HG03342 (cell line): ENCODE measurements around the gene DCAF10.
"Not testable (repeated sequence)": the region's sequence is repeated elsewhere in the genome, so short reads cannot be mapped to it uniquely, and the experiment has no call there.

Experiments
- ATAC-seq: cut with Tn5 transposase; IDR thresholded peaks from one replicate; pipeline ENCODE4 v1.9.1; 2021; ENCODE audit warnings: mild to moderate bottlenecking, moderate library complexity; ENCODE audit not compliant: unreplicated experiment

The DCAF10 gene

GRCh38 chr9:37859043-37859442 lies 58.4 kb downstream of the DCAF10 start:
- ATAC-seq = no peak

- ATAC-seq = no peak
Observed at GRCh38 chr9:37862530-37862929, 61.9 kb downstream of the DCAF10 start.

- ATAC-seq = no peak
Observed at GRCh38 chr9:37870081-37870798, 69.6 kb downstream of the DCAF10 start.

- ATAC-seq = no peak
Observed at GRCh38 chr9:37870799-37871176, 70.2 kb downstream of the DCAF10 start.

- no peak for ATAC-seq
Observed at GRCh38 chr9:37873955-37874354, 73.4 kb downstream of the DCAF10 start.

GRCh38 chr9:37876376-37876775 lies 75.8 kb downstream of the DCAF10 start:
- ATAC-seq = no peak

GRCh38 chr9:37880916-37881479 lies 80.4 kb downstream of the DCAF10 start:
- no peak for ATAC-seq

GRCh38 chr9:37887977-37888583 lies 87.5 kb downstream of the DCAF10 start:
- ATAC-seq = not testable (repeated sequence)

- no peak for ATAC-seq
Observed at GRCh38 chr9:37889536-37889935, 88.9 kb downstream of the DCAF10 start.

GRCh38 chr9:37891042-37891441 lies 90.4 kb downstream of the DCAF10 start:
- ATAC-seq = not testable (repeated sequence)

GRCh38 chr9:37892063-37892462 lies 91.5 kb downstream of the DCAF10 start:
- ATAC-seq = no peak

GRCh38 chr9:37897665-37898064 lies 97.1 kb downstream of the DCAF10 start:
- ATAC-seq = no peak

- no peak for ATAC-seq
Observed at GRCh38 chr9:37899041-37899440, 98.4 kb downstream of the DCAF10 start.

- no peak for ATAC-seq
Observed at GRCh38 chr9:37902131-37902530, 101.5 kb downstream of the DCAF10 start.

- ATAC-seq = no peak
Observed at GRCh38 chr9:37902796-37903646, 102.4 kb downstream of the DCAF10 start.

- peak; percentile 81 for ATAC-seq
Observed at GRCh38 chr9:37903647-37904444, 103.2 kb downstream of the DCAF10 start, which contains the start of gene SLC25A51. Gene SLC25A51 (minus strand): TSS chr9:37904127. CDS start chr9:37888550, 15,577 bp downstream.

- no peak for ATAC-seq
Observed at GRCh38 chr9:37904445-37905130, 104.0 kb downstream of the DCAF10 start.

- no peak for ATAC-seq
Observed at GRCh38 chr9:37905131-37905505, 104.5 kb downstream of the DCAF10 start.

- no peak for ATAC-seq
Observed at GRCh38 chr9:37905776-37906175, 105.2 kb downstream of the DCAF10 start.
